NCI-H748 (cell line): ENCODE results near the gene MEI1.
"Not testable (repeated sequence)": the region's sequence is repeated elsewhere in the genome, so short reads cannot be mapped to it uniquely, and the experiment has no call there.

Source experiments
- DNase-seq: peaks from one replicate; lab custom pipeline; 2025; ENCODE audit not compliant: unreplicated experiment; lab: John Stamatoyannopoulos, UW

The MEI1 gene

GRCh38 chr22:41682033-41682807 is 17.1 kb upstream of the MEI1 start:
- DNase-seq: peak; percentile 89

GRCh38 chr22:41683052-41683451 is 16.3 kb upstream of the MEI1 start:
- no peak for DNase-seq

GRCh38 chr22:41683616-41684015 is 15.7 kb upstream of the MEI1 start:
- DNase-seq: no peak

DNA sequence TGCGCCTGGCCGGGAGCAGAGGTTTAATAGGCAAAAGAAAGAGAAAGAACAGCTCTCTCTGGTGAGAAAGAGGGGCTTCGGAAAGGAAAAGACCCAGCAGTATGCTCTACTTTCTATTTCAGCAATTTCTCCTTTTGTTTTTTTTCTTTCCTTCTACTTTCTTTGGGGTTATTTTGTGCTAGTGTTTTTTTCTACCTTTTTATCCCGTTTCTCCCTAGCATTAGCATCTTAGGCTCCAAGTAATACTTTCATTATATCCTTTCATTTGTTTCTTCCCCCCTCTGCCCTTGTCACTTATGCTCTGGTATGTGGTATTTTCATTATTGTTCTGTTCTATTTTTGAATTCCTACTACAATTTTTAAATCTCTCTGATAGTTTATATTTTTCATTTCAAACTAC is 15.1 kb upstream of the MEI1 start:
- DNase-seq: no peak

DNA sequence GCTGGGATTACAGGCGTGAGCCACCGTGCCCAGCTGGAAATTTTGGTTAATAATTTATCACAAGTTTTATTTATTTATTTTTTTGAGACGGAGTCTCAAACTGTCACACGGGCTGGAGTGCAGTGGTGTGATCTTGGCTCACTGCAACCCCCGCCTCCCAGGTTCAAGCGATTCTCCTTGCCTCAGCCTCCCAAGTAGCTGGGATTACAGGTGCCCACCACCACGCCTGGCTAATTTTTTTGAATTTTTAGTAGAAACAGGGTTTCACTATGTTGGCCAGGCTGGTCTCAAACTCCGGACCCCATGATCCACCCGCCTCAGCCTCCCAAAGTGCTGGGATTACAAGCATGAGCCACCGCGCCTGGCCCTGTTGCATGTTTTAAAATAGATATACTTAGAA is 12.4 kb upstream of the MEI1 start:
- not testable (repeated sequence) for DNase-seq

GRCh38 chr22:41687901-41688364 is 11.4 kb upstream of the MEI1 start:
- DNase-seq: peak; percentile 45

GRCh38 chr22:41688365-41689211 is 10.7 kb upstream of the MEI1 start, which contains the start of gene SNU13:
Gene SNU13, minus strand, starts transcription at chr22:41688867. Its CDS starts 71 bp downstream, at chr22:41688796.
- peak; percentile 95 for DNase-seq

- no peak for DNase-seq
Measured at GRCh38 chr22:41690476-41690875, 8.8 kb upstream of the MEI1 start.

DNA sequence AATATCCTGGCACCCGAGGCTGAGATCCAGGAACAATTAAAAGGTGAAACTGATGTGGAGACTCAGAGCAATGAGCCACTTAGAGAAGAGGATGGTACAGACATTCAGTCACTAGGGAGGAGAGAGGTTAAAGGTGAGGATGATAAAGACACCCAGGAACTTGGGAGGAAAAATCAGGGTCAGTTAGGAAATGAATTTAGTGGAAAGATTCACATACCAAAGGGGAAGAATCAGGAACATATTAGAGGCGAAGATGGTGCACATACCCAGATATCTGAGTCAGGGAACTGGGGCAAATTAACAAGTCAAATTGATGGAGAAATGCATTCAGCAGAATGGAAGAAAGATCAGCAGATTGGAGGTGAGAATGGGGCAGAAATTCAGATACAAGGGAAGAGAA is 4.1 kb upstream of the MEI1 start:
- DNase-seq: no peak

- no peak for DNase-seq
Measured at GRCh38 chr22:41696703-41697102, 2.6 kb upstream of the MEI1 start.

DNA sequence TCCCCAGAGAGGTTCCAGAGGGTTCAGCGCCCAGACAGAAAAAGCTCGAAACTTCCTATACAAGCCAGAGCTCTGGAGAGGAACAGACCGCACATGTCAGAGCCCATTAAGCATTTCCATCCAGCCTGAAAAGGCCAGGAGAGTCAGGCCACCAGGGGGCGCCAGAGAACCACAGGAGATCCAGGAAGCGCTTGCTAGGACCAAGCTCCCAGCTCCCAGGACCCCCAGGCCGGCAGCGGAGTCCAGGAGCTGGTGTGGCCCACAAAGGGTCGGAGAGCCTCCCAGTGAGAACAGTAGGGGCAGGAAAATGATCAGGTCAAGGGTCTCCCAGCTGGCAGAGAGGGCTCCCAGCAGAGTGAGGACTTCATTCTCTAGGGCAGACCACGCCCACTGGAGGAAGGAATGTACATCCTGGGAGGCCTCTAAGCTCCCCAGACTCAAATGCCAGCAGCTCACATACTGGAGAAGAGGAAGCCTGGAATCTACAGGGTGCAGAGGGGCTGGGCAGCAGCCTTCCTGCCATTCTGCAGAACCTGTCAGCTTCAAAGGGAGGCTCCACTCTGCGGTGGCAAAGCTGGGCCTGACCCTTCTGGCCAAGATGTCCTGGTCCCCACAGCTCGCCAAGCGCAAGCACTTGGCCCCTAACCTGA is 2.1 kb upstream of the MEI1 start:
- peak; percentile 85 for DNase-seq

DNA sequence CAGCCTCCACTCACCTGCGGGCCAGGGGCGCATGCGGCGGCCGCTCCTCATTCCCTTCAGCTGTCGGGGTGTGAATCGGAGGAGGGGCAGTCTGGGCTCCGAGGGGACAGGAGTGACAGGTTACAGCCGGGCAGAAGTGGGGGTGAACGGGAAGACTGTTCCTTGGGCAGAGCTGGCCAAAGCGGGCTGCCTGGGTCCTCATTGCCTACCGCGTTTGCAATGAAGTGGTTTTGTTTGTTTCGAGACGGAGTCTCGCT is 733 bp downstream of the MEI1 start:
- DNase-seq: no peak

GRCh38 chr22:41702763-41703162 is 3.5 kb downstream of the MEI1 start:
- DNase-seq: no peak

DNA sequence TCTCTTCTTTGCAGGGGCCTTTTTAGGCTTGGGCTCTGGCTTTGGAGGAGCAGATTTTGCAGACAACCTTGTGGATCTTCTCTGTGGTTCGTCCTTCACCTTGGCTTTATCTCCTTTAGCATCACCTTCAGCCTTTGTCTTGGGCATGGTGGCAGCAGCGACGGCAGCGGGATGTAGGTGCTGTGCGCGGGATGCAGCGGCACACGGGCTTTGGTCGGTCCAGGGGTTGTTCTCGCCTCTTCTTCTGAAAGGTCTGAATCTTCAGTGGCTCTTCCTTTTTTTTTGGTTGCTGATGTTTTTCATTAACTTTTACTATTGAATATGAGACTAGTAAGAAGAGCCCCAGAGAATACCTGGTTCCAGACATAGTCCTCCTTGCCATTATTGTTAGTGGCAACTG is 10.0 kb downstream of the MEI1 start:
- no peak for DNase-seq

GRCh38 chr22:41713004-41713403 is 13.7 kb downstream of the MEI1 start:
- no peak for DNase-seq

GRCh38 chr22:41722496-41722895 is 23.2 kb downstream of the MEI1 start:
- DNase-seq: no peak

DNA sequence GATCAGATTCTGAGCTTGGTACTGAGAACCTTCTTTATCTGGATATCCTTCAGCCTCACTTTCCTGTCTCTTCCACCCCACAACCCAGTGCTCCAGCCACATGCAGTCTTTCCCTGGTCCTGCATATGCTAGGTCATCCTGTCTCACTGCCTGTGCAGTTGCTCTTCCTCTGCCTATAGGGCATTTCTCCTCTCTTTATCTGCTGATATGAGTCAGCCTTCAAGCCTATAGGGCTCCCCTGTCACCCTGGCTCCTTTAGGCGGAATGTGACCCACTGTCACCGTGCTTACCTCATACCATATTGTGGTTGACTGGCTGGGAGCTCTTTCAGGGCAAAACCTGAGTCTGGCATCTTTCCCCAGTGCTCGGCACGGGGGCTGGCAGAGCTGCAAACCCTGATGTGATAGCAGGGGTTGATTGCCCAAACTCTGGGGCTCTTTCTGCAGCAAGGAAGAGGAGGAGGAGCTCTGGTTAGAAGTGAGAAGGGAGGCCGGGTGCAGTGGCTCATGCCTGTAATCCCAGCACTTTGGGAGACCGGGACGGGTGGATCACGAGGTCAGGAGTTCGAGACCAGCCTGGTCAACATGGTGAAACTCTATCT is 26.3 kb downstream of the MEI1 start:
- no peak for DNase-seq

DNA sequence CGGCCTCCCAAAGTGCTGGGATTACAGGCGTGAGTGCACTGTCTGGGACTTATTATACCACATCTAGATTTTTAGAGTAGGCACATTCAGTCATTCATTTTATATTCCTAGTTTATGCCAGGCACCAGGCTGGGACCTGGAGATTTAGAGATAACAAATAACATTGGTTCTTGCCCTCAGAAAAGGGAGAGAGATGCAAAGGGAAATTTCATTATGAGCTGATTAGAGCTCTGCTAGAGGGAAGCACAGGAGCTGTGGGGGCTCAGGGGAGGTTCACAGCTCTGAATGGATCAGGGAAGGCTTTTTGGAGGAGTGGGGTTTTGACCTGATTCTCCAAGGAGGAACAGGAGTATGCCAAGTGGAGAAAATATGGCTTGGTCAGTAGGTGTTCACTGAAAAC is 32.3 kb downstream of the MEI1 start:
- no peak for DNase-seq

DNA sequence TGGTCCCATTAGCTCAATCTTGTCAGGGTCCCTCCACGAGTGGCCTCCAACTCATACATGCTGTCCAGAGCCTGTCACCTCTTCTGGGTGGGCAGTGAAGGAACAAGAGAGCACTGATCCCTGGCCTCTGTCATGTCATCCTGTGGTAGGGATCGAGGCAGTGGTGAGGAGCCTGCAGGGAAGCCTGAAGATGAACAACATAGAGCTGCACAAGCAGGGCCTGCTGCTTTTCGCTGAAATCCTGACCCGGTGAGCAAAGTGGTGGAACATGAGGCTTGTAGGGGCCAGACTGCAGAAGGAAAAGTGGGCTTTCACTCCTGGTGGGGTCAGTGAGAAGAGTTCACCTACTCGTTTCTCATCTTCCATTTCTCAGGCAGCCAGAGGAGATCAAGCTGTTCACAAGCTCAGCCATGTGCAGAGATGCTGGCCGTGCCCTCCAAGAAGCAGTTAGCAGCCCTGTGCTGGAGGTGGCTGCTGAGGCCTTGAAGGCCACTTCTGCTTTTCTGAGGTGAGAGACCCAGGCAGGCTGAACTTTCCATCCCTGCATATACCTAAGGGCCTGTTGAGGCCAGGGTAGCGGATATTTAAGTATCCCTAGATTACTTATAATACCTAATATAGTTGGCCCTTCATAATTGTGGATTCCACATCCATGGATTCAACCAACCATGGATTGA is 32.9 kb downstream of the MEI1 start:
- no peak for DNase-seq

DNA sequence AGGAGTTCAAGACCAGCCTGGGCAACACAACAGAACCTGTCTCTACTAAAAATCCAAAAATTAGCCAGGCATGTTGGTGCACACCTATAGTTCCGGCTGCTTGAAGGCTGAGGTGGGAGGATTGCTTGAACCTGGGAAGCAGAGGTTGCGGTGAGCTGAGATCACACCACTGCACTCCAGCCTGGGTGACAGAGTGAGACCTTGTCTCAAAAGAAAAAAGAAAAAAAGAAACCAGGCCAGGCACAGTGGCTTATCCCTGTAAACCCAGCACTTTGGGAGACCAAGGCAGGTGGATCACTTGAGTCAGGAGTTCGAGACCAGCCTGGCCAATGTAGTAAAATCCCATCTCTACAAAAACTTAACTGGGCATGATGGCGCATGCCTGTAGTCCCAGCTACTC is 33.9 kb downstream of the MEI1 start:
- not testable (repeated sequence) for DNase-seq

GRCh38 chr22:41739576-41739975 is 40.3 kb downstream of the MEI1 start:
- DNase-seq: no peak
